AG09309 (cell line): Measurements from ENCODE around the gene GJA4.

Experiments
- DNase-seq: peaks from one replicate; pipeline ENCODE4 v3.0.0-alpha.2; 2010; ENCODE audit warnings: low read depth
- H3K4me3 ChIP-seq: 2 replicates; pipeline ENCODE4 v1.5.1; 2011; ENCODE audit warnings: mild to moderate bottlenecking, low read depth, low read length, moderate library complexity; ENCODE audit not compliant: control insufficient read depth
- TF ChIP-seq, protein P1 (sequence below): IDR thresholded peaks from 2 replicates; pipeline ENCODE4 v1.5.1; 2011; ENCODE audit warnings: mild to moderate bottlenecking, low read depth, low read length, inconsistent platforms; ENCODE audit not compliant: insufficient read depth, control insufficient read depth; ENCODE audit errors: missing control alignments

The GJA4 gene

DNA sequence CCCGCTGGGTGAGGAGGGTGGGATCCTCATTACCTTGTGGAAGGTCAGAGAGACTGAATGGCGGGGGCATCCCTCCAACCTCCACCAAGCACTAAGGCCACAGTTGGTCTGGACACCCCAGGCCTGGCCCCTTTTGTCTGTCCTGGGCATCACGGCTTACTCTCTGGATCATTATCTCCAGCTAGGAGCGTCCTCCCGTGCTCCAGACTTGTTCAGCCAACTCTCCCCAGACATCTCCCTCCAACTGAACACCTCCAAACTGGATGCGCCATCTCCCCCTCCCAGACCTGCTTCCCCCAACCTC, 45.2 kb upstream of the GJA4 start:
- no peak for DNase-seq
- TF ChIP-seq, protein P1, sequence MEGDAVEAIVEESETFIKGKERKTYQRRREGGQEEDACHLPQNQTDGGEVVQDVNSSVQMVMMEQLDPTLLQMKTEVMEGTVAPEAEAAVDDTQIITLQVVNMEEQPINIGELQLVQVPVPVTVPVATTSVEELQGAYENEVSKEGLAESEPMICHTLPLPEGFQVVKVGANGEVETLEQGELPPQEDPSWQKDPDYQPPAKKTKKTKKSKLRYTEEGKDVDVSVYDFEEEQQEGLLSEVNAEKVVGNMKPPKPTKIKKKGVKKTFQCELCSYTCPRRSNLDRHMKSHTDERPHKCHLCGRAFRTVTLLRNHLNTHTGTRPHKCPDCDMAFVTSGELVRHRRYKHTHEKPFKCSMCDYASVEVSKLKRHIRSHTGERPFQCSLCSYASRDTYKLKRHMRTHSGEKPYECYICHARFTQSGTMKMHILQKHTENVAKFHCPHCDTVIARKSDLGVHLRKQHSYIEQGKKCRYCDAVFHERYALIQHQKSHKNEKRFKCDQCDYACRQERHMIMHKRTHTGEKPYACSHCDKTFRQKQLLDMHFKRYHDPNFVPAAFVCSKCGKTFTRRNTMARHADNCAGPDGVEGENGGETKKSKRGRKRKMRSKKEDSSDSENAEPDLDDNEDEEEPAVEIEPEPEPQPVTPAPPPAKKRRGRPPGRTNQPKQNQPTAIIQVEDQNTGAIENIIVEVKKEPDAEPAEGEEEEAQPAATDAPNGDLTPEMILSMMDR, result no peak

DNA sequence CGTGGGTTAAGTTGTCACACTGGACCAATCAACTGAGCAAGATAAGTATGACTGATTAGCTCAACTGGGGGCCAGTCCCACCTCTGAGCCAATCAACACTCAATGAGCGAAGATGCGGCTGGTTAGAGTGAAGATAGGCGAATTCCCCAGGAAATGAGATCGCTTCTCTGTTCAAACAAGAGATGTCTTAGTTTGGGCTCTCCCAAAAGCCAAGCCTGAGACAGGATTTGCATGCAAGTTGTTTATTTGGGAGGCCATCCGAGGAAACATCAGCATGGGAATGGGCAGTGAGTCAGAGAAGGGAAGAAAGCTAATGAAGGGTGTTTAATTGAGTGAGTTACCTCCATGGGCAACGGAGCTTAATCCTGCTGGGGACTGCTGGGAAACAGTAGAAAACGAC, 42.8 kb upstream of the GJA4 start:
- no peak overlapping the region for H3K4me3 ChIP-seq
- no peak for DNase-seq
- TF ChIP-seq, protein P1, result no peak

More for the DNA sequence above, 45.2 kb upstream of the GJA4 start:
- H3K4me3 ChIP-seq, result no peak overlapping the region

DNA sequence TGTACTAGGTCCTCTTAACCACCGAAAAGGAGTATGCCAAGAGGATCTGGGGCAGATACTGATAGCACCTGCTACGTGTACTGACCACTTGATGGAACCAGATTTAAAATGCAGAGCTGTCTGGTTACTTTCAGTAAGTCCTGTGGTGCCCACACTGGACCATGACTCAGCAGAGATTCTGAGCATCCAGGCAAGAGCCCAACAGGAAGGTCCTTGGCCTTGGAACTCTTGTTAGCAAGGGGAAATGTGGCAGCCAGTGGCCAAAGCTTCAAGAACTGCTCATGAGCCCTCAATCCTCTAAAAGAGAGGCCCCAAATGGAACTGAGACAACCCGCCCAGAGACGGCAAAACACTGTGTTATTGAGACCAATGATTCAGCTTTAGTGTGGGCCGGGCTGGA, 42.2 kb upstream of the GJA4 start:
- H3K4me3 ChIP-seq, result no peak overlapping the region
- TF ChIP-seq, protein P1, result no peak

DNA sequence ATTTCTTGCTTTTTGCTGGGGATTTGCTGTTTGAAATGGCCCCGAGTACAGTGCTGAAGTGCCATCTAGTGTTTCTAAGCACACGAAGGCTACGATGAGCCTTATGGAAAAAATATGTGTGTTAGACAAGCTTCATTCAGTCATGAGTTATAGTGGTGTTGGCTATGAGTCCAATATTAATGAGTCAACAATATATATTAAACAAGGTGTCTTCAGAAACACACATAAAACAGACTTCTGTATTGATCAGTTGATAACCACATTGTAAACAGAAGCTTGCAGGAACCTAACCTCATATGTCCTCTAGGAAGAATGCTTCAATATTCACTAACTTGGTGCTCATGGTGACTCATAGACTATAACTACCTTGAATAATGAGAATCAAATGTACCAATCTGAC, 39.6 kb upstream of the GJA4 start:
- TF ChIP-seq, protein P1, result no peak
- H3K4me3 ChIP-seq, result no peak overlapping the region
- no peak for DNase-seq

More for the DNA sequence above, 42.2 kb upstream of the GJA4 start:
- no peak for DNase-seq

DNA sequence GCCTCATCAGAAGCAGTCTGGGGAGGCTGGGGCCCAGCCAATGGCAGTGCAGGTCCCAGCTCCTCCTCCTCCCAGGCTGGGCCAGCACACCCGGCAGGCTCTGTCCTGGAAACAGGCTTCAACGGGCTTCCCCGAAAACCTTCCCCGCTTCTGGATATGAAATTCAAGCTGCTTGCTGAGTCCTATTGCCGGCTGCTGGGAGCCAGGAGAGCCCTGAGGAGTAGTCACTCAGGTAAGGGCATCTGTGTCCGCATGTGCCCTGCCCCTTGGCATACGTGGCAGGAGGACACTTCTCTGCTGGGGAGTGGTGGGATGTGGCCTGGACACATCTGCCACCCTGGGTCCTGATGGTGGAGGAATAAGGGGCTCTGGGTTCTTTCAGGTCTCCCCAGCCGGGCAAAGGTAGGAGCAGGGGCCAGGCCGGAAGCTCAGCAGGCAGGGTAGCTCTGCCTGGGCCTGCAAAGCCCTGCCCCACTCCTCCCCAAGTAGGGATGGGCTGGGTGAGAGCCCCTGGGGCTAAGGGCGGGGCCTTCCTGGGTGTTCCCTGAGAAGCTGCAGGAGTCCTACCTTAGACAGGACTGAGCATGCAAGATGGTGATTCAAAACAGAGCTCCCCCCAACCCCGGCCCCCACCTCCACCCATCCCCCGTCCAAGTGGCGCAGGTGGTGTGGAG, 37.7 kb upstream of the GJA4 start, which contains the start of gene GJB5:
GJB5 (plus strand) TSS at position 84 of the 674 bp plus-strand sequence. CDS start 2,284 bp downstream, outside the sequence.
- DNase-seq, result no peak
- TF ChIP-seq, protein P1, result no peak
- H3K4me3 ChIP-seq, result no peak within 1 kb of the TSS

DNA sequence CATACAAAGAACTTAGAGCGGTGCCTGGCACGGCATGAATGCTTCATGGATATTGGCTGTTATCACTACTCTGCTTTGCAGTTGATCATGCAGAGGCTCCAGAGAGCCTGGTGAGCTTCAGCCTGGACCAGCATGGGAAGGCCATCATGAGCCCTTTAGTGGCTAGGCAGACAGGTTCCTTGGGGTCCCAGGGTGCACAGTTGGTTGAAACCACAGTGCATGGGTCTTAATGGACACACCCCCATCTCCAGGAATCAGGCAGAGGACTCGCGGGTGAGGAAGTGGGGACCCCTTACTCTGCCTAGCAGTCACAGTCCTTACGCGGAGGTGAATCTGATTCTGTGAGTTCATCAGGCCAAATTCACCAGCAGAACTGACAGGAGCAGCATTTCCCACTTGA, 36.8 kb upstream of the GJA4 start:
- H3K4me3 ChIP-seq, result no peak overlapping the region
- no peak for DNase-seq
- TF ChIP-seq, protein P1, result no peak
